Colonic mucosa (tissue), 4 donors: ENCODE measurements around the gene DLX3. TPM values are rescaled to one million over a fixed set of nuclear protein-coding genes. Genes with fewer than 3 reads are reported as not detected.

Experiments
- DNase-seq: peaks from one replicate; pipeline ENCODE4 v3.0.0-alpha.2; 2020
- H3K27ac ChIP-seq: fragments of 200-600 bp; one replicate; pipeline ENCODE4 v1.8.0; 2021
- H3K27me3 ChIP-seq: fragments of 200-600 bp; one replicate; pipeline ENCODE4 v1.8.0; 2021
- H3K36me3 ChIP-seq: fragments of 200-600 bp; one replicate; pipeline ENCODE4 v1.8.0; 2021
- H3K4me1 ChIP-seq: fragments of 200-600 bp; one replicate; pipeline ENCODE4 v1.8.0; 2021; ENCODE audit warnings: mild to moderate bottlenecking
- H3K4me3 ChIP-seq: fragments of 200-600 bp; one replicate; pipeline ENCODE4 v1.8.0; 2021
- H3K9ac ChIP-seq, 2 donors: one replicate each; pipeline ENCODE4 v1.7.0; 2013; ENCODE audit warnings: control low read depth in 2 of 2, low read depth in 2 of 2, low read length in 2 of 2
- H3K9me3 ChIP-seq: fragments of 200-600 bp; one replicate; pipeline ENCODE4 v1.8.0; 2021
- intact Hi-C: fragments of 100-400 bp; cut with DNase I; formaldehyde crosslinking; loops from one replicate; pipeline ENCODE4 v1.14.1; 2022
- total RNA-seq, 2 donors: library from RNA; stranded (reverse); fragmentation: NEBNext Ultra II Directional in 1 of 2; extraction: Animal tissue kit (Norgen Biotek cat#: 25700) in 1 of 2; gene quantifications; one replicate each; pipeline ENCODE4 v1.2.1, GENCODE V29; 2021
- TF ChIP-seq, protein P1 (sequence below): fragments of 200-600 bp; IDR thresholded peaks from one replicate; pipeline ENCODE4 v1.8.0; 2022; ENCODE audit warnings: antibody characterized with exemption, mild to moderate bottlenecking
- donor health status: healthy.
- donor health status: DM: no; HTN: no; CAD: no.
- donor health status: DM: no; HTN: no; CAD: no.

DLX3 gene
- total RNA-seq, 2 donors from 2014 or later, result 0.21 TPM; not detected in 1

GRCh38 chr17:49951362-49952082 lies 43.5 kb downstream of the DLX3 start:
- H3K27me3 ChIP-seq, result peaks cover 11% of the 10 kb centered on the region
- H3K36me3 ChIP-seq, result no peaks in the 10 kb centered on the region
- intact Hi-C loops, result loop anchor here (2.0 kb wide), 1 partner anchor 45 kb away; no protein-coding TSS in a partner anchor
- no peaks in the 10 kb centered on the region for H3K9me3 ChIP-seq
- TF ChIP-seq, protein P1, sequence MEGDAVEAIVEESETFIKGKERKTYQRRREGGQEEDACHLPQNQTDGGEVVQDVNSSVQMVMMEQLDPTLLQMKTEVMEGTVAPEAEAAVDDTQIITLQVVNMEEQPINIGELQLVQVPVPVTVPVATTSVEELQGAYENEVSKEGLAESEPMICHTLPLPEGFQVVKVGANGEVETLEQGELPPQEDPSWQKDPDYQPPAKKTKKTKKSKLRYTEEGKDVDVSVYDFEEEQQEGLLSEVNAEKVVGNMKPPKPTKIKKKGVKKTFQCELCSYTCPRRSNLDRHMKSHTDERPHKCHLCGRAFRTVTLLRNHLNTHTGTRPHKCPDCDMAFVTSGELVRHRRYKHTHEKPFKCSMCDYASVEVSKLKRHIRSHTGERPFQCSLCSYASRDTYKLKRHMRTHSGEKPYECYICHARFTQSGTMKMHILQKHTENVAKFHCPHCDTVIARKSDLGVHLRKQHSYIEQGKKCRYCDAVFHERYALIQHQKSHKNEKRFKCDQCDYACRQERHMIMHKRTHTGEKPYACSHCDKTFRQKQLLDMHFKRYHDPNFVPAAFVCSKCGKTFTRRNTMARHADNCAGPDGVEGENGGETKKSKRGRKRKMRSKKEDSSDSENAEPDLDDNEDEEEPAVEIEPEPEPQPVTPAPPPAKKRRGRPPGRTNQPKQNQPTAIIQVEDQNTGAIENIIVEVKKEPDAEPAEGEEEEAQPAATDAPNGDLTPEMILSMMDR, result no peak
- H3K4me1 ChIP-seq, result no peaks in the 10 kb centered on the region
- DNase-seq, result no peak
- no peak overlapping the region for H3K4me3 ChIP-seq
- no peak overlapping the region for H3K27ac ChIP-seq
- no peak overlapping the region for H3K9ac ChIP-seq

DNA sequence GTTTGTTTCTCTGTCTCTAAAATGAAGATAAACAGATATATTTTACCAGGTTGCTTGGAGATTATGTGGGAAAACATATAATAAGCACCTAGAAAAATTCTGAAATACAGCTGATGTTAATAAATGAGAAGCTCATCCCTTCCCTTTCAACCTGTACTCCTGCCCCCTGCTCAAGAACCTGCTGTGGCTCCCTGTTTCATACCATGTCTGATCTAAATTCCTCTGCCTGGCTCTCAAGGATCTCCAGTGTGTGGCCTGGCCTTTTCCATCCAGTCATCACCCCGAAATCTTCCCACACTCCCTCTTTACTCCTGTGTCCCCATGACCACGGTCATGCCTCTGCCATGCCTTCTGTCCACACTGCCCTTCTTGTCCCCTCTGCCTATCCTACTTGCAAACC lies 45.4 kb downstream of the DLX3 start:
- Histone ChIP-seq H3K9me3 (no peaks in the 10 kb centered on the region), H3K27ac (no peak overlapping the region), H3K4me3 (no peak overlapping the region), H3K27me3 (peaks cover 11% of the 10 kb centered on the region), H3K4me1 (no peaks in the 10 kb centered on the region), H3K36me3 (no peaks in the 10 kb centered on the region), H3K9ac (no peak overlapping the region)
- no peak for DNase-seq
- intact Hi-C loops, result no loop called here
- TF ChIP-seq, protein P1, result no peak

- H3K36me3 ChIP-seq, result no peaks in the 10 kb centered on the region
- H3K4me3 ChIP-seq, result no peak overlapping the region
- H3K27ac ChIP-seq, result no peak overlapping the region
- DNase-seq, result no peak
- H3K27me3 ChIP-seq, result peaks cover 11% of the 10 kb centered on the region
- TF ChIP-seq, protein P1, result no peak
- intact Hi-C loops, result no loop called here
- no peaks in the 10 kb centered on the region for H3K4me1 ChIP-seq
- H3K9ac ChIP-seq, result no peak overlapping the region
- no peaks in the 10 kb centered on the region for H3K9me3 ChIP-seq
Measured at GRCh38 chr17:49946964-49947584, 48.0 kb downstream of the DLX3 start.

DNA sequence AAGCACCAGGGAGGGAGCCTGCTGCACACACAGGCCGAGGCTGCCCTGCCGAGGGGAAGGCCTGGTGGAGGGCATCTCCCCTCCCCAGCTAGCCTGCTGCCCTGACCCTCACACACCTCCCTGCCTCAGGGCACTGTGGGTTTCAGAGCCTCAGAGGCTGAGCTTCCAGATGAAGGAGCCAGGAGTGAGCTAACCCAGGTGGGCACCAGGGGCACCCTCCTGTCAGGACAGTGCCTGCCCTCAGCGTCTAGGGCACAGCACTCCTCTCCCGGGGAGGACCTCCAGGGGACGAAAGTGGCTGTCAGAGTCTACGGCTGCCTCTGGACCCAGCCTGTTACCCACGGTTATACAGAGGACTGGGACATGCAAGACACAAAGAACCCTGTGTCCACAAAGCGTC lies 48.8 kb downstream of the DLX3 start:
- H3K9ac ChIP-seq, result no peak overlapping the region
- TF ChIP-seq, protein P1, result no peak
- H3K9me3 ChIP-seq, result no peaks in the 10 kb centered on the region
- no peak overlapping the region for H3K4me3 ChIP-seq
- H3K4me1 ChIP-seq, result no peaks in the 10 kb centered on the region
- no peak for DNase-seq
- intact Hi-C loops, result no loop called here
- no peak overlapping the region for H3K27ac ChIP-seq
- peaks cover 3% of the 10 kb centered on the region for H3K27me3 ChIP-seq
- no peaks in the 10 kb centered on the region for H3K36me3 ChIP-seq

- DNase-seq, result no peak
- intact Hi-C loops, result no loop called here
Measured at GRCh38 chr17:49944273-49944870, 50.7 kb downstream of the DLX3 start.

More at GRCh38 chr17:49944273-49944870, 50.7 kb downstream of the DLX3 start:
- H3K27me3 ChIP-seq, result peaks cover 3% of the 10 kb centered on the region
- H3K36me3 ChIP-seq, result no peaks in the 10 kb centered on the region
- H3K27ac ChIP-seq, result no peak overlapping the region
- no peak overlapping the region for H3K9ac ChIP-seq
- no peak overlapping the region for H3K4me3 ChIP-seq
- TF ChIP-seq, protein P1, result no peak
- H3K4me1 ChIP-seq, result no peaks in the 10 kb centered on the region
- H3K9me3 ChIP-seq, result no peaks in the 10 kb centered on the region
